ENCODE measurements around the gene NIPBL.

GRCh38 chr5:36874465-36874864 is 2.1 kb upstream of the NIPBL start:
- TF ChIP-seq ZNF384 (IDR thresholded peaks at IDR 0.05) (no peak), FOXM1 (IDR thresholded peaks at IDR 0.05; ENCODE audit: borderline replicate concordance) (no peak)

Data from HEK293T (cell line).